ENCODE results near the gene VPS36.
"Not testable (repeated sequence)": the region's sequence is repeated elsewhere in the genome, so short reads cannot be mapped to it uniquely, and the experiment has no call there.

VPS36 gene, protein sequence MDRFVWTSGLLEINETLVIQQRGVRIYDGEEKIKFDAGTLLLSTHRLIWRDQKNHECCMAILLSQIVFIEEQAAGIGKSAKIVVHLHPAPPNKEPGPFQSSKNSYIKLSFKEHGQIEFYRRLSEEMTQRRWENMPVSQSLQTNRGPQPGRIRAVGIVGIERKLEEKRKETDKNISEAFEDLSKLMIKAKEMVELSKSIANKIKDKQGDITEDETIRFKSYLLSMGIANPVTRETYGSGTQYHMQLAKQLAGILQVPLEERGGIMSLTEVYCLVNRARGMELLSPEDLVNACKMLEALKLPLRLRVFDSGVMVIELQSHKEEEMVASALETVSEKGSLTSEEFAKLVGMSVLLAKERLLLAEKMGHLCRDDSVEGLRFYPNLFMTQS

DNA sequence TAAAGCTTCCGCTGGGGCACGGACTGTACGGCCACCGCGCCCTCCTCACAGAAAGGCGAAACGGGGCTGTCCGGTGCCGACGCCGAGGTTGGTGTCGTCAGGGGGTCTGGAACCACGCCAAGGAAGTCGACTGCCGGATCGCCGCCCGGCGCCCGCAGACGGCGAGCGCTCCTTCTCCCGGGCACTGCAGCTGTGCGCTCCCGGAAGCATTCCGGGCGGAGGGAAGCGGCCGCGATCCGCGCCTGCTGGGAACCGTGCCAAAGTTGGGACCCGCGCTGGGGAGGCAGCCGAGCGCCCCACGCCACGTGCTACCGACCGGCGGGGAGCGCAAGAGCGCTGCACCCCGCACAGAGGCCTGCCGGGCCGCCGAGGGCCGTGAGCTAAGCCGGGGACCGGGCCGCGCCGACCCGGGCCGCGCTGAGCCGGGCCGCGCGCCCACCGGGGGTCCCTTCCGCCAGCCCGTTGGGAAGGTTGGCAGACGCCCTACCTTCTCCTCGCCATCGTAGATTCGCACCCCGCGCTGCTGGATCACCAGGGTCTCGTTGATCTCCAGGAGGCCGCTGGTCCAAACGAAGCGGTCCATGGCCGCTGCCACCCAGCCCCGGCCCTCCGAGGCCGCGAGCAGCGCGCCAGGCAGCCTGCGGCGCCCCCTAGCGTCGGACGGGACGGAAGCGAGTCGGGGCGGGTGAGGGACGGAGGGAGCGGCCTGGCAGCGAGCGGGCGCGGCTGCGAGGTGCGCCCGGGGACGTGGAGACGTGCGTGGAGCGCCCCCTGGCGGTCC lies at the start of gene VPS36:
TSS of gene VPS36 (minus strand) at position 623 of the 781 bp plus-strand sequence. CDS start at position 583, 40 bp downstream.
- peak; percentile 81 for DNase-seq

GRCh38 chr13:52497979-52498378 lies 47.5 kb upstream of the VPS36 start:
- not testable (repeated sequence) for DNase-seq

GRCh38 chr13:52494241-52494640 lies 43.8 kb upstream of the VPS36 start:
- not testable (repeated sequence) for DNase-seq

DNA sequence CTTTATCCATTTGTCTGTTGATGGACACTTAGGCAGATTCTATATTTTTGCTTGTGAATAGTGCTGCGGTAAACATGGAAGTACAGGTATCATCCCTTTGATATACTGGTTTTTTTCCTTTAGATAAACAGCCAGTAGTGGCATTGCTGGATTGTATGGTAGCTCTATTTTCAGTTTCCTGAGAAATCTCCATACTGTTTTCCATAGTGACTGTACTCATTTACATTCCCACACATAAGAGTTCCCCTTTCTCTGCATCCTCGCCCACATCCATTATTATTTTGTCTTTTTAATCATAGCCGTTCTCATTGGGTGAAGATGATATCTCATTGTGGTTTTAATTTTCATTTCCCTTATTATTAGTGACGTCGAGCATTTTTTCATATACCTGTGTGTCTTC lies 40.6 kb upstream of the VPS36 start:
- not testable (repeated sequence) for DNase-seq

- not testable (repeated sequence) for DNase-seq
These were observed 38.3 kb upstream of the VPS36 start for GRCh38 chr13:52488763-52489162.

DNA sequence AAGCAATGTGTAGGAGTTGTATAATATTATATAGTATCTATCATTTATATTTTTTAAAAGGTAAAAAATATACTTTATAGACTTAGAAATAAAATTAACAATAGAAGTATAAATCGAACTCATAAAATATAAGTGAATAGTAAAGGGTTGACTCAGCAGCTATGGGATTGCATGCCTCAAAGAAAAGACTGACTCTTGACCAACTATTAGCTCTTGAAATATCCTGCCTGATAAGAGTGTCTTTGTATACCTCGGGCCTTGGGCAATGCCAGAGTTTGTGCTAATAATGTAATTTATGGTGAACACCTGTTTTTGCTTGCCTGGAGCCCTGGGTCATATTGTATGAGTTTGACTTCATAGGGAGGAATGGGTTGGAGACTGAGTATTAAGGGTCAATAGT lies 36.6 kb upstream of the VPS36 start:
- not testable (repeated sequence) for DNase-seq

- not testable (repeated sequence) for DNase-seq
These were observed 30.4 kb upstream of the VPS36 start for GRCh38 chr13:52480677-52481428.

DNA sequence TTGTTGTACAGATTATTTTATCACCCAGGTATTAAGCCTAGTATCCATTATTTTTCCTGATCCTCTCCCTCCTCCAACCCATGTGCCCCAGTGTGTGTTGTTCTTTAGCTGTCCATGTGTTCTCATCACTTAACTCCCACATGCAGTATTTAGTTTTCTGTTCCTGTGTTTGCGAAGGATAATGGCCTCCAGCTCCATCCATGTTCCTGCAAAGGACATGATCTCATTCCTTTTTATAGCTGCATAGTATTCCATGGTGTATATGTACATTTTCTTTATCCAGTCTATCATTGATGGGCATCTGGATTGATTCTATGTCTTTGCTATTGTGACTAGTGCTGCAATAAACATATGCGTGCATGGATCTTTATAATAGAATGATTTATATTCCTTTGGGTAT lies 18.1 kb upstream of the VPS36 start:
- DNase-seq: not testable (repeated sequence)

DNA sequence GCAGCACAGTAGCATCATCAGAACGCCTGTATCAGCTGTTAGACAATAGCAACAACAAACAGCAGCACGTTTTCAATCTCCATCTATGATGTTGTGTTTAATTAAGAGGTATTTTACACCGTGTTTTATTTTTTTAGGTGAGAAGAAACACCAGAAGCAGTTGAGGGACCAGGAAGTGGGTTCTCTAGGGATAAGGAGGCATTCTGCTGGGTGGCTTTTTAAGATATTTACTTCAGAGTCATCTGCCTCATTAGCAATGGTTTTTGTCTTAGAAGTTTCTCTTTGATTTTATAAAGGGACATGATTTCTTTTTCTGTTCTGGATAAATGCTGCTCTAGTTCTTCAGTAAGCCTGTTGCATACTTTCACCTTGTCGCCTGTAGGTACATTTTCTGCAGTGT lies 13.1 kb upstream of the VPS36 start:
- no peak for DNase-seq

DNA sequence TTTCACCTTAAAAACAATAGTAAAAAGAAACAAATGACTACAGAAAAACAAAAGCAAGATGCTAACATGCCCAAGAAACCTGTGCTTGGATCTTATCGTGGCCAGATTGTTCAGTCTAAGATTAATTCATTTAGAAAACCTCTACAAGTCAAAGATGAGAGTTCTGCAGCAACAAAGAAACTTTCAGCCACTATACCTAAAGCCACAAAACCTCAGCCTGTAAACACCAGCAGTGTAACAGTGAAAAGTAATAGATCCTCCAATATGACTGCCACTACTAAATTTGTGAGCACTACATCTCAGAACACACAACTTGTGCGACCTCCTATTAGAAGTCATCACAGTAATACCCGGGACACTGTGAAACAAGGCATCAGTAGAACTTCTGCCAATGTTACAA lies 10.8 kb upstream of the VPS36 start:
- no peak for DNase-seq

GRCh38 chr13:52459668-52460067 lies 9.2 kb upstream of the VPS36 start:
- DNase-seq: no peak

DNA sequence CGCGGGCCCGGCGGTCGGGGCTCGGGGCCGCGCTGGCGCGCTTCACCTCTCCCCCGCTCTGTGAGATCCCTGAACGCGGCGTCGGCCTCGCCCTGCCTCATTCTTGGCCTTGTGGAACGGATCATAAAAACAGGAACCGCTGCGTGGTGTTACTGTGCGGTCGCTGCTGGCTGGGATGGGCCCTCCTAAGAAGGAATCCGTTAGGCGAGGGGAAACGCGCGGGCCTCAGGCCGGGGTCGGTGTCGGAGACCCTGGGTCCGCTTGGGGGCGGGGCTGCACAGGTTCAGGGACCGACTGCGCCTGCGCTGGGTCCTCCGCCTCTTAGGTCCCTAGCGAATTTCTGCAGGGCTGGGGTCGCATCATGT lies 5.2 kb upstream of the VPS36 start:
- peak; percentile 56 for DNase-seq

DNA sequence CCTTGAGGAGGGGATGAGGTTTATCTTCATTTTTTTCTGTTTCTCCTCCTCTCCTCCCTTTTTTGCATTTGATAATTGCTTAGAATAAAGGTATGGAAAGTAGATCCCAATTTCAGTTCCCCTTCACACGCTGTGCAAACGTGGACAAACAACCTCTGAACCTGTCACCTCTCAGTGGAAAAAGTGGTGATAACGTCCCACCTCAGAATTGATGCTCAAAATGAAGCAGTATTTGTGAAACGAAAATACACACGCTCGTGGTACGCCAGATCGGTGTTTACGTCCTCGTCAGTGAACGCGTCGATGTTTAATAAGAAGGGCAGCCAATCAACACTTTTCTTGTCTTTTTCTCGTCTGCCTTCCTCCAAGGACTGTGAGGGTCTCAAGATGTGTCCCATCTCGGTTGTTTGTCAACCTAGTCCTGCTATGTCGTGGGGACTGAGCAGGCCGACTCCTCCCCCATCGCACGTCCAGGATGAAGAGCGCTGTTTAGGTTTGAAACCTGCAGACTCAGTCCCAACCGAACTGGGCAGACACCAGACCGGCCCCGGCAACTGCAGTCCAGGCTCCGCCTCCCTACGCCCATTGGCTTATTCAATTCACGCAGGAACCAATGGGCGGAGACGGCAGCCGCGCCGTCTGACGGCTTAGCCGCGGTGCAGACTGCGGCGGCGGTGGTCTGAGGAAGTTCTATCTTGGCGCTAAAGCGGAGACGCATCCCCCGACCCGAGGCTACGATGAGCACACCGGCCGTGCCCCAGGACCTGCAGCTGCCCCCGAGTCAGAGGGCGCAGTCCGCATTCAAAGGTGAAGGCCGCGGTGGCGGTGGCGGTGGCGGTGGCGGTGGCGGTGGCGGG lies 4.6 kb upstream of the VPS36 start, which contains the start of gene CKAP2:
TSS of gene CKAP2 (plus strand) at position 659 of the 857 bp plus-strand sequence. CDS start at position 738, 79 bp downstream.
- peak; percentile 88 for DNase-seq

- peak; percentile 81 for DNase-seq
These were observed 4.0 kb upstream of the VPS36 start for GRCh38 chr13:52454459-52454819.

GRCh38 chr13:52452470-52452869 lies 2.0 kb upstream of the VPS36 start:
- no peak for DNase-seq

- DNase-seq: no peak
These were observed 836 bp upstream of the VPS36 start for GRCh38 chr13:52451135-52451804.

- DNase-seq: no peak
These were observed 321 bp upstream of the VPS36 start for GRCh38 chr13:52450793-52451116.

DNA sequence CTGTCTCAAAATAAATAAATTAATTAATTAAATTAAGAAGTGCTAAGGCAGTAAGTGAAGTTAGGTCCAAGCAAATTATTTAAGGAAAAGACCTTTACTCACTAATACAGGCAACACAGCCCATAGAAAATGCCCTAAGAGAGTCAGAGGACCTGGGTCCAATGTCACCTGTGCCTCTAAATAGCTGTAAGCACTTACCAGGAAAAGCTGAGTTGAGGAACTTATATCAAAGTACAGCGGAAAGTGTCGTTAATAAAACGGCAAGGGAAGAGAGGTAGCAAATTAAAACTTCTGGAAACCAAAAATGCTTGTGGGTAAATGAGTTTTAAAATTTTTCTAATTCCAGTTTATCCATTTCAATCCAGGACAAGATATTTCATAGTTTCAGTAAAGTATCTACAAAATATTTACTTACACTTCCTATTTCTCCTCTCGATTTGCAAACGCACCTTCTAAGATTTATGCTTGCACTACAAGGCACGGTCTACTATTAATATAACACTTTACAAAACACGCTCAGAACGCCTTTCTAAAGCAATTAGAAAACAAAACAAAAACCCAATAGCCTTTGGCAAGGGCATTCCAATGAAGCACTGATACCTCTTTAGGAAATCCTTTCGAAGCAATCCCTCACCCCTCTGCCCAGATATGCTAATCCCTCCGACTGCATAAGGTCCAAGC lies 963 bp downstream of the VPS36 start:
- no peak for DNase-seq

DNA sequence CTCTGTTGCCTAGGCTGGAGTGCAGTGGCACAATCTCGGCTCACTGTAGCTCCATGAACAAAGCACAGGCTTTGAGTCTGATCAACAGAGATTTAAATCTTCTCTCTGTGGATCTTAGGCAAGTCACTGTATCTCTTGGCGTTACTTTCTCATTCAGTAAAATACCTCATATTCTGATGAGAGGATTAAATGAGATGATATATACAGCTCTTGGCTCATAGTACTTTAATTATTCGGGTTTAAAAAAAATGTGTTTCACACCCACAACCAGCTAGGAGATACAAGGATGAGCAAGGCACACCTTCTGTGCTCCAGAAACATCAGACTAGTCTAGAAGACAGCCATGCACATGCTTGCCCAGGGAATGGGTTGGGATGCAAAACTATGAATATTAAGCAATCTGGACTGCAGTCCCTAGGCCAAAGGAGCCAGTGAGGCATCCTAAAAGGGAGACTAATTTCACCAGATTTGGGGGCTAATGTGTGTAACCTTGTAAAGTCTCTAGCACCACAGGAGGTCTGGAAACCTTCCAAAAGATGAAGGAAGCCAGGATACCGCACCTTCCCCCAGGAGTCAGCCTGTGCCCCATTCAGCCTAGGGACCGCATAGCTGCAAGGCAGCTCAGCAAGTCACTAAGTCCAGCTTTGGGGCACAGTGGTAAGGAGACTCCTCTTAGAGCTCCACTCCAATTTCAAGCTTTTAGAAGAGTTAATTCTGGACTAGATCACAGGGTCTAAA lies 2.5 kb downstream of the VPS36 start:
- DNase-seq: no peak

DNA sequence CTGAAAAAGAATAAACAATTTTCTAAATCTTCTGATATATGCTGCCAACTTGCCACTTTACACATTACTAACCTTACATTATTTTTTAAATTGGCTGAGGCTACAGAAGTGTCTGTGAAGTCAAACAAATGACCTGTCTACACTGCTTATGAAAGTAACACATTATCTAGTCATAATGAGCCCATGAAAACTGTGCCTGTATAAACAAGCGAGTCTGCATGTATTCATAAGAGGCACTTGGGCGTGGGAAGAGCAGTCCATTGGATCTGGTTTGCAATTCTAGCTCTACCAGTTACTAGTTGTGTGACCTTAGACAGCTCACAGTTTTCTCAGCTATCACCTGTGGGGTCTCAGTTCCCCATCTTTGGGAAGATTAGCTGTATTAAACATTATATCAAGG lies 3.1 kb downstream of the VPS36 start:
- DNase-seq: no peak

DNA sequence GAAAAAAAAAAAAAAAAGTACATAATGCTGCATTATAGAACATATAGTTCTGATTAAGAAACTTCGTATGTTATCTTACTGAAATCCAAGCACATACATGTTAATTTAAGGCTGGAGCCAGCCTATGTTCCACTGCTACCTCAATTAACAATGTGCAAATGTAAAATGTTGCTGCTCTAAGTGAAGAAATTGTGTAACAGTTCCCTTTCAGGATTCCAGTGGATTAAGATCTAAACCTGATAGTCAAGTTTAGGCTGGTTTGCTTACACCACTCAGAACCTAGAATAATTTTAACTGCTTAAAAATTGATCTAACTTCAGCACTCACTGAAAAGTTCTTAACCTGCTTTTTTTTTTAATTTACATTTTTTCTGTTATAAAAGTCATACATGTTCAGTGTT lies 4.2 kb downstream of the VPS36 start:
- no peak for DNase-seq
